HG02678 (cell line): ENCODE measurements around the gene ECHS1.
A peak's percentile ranks its signal among the peaks of the same experiment; 100 is the strongest.
"Not testable (repeated sequence)": the region's sequence is repeated elsewhere in the genome, so short reads cannot be mapped to it uniquely, and the experiment has no call there.

ENCODE experiments used
- ATAC-seq: cut with Tn5 transposase; IDR thresholded peaks from one replicate; pipeline ENCODE4 v1.9.1; 2021; ENCODE audit warnings: mild to moderate bottlenecking, moderate library complexity; ENCODE audit not compliant: unreplicated experiment

The ECHS1 gene

DNA sequence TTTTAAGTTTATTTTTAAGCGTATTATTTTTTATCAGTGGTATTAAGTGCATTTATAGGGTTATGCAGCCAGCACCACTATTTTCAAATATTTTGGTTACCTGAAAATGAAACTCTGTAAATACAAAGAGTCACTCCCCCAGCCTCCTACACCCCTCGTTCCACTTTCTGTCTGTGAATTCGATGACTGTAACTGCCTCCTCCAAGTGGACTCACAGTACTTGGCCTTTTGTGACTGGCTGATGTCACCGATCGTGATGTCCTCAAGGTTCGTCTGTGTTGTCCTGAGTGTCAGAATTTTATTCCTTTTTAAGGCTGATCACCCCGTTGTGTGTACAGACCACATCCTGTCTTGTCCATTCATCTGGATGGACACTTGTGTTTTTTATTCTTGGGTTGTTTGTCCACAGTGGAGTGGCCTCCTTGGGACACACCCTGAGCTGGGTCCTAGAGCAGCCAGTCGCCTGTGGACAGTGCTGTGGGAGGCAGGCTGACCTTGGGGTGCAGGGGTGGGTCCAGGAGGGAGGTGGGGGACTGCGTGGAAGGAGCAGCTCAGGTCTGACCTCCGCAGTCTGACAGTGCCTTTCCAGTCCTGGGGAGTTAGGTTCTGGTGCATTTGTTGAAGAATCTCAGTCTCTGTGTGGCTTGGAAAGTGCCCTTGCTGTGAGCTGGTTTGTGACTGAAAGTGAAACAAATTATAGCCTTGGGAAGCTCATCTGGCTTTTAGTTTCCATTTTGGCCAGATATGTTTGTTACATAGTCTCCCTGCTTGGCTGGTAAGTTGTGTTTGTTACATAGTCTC is 27.7 kb upstream of the ECHS1 start:
- ATAC-seq: peak; percentile 73

GRCh38 chr10:133399123-133399601 is 26.0 kb upstream of the ECHS1 start:
- no peak for ATAC-seq

DNA sequence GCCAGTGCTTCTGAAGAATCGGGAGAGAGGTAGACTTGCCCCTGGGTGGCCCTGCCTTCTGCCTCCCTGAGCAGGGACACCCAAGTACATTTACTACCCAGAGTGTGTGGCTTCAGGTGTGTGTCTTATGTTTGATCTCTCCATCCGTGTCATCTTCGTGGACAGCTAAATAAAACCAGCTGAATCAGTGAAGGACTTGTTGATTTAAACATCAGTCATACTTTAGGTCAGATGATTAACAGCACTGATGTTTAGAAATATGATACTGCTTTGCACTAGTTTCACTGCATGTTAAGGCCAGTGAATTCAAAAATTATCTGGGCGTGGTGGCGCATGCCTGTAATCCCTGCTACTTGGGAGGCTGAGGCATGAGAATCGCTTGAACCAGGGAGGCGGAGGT is 24.8 kb upstream of the ECHS1 start:
- no peak for ATAC-seq

DNA sequence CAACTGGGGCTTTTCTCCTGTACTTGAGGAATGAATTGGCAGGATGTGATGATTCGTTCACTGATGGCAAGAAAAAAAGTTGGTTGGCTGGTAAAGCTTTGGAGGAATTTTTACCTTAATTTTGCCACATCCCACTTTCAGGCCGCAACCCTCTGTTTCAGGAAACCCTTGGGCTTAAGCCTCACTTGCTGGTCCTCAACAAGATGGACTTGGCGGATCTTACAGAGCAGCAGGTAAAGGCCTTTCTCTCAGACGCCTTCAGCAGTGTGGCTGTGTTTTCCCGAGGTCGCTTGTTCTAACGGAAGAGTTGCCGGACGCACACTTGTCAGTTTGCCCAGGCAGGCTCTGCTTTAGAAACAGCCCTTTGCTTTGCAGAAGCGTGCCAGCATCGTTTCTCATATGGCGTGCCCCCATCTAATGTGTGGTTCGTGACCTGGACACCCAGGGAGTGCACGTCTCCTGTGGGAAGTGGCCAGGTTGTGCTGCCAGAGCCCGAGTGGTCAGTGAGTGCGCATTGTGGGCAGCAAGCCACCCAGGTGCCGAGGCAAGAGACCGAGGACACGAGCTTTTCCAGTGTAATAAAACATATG is 23.0 kb upstream of the ECHS1 start:
- no peak for ATAC-seq

DNA sequence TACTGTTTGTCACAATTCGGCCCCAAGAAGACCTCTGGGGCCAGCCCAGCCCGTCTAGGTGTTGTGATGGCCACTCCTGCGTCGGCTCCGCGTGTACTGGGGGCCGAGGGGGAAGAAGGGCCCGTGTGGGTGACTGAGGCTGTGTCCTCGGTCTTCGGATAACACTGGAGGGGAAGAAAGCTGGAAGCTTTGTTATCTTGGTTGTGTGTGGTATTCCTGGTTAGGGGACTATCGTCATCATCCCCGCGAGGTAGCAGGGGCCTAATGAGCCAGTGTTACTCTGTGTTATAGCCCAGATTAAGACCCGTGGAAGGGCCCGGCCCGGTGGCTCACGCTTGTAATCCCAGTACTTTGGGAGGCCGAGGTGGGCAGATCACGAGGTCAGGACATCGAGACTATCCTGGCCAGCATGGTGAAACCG is 21.7 kb upstream of the ECHS1 start:
- no peak for ATAC-seq

GRCh38 chr10:133394064-133394663 is 21.0 kb upstream of the ECHS1 start, which contains the start of gene MTG1:
Gene MTG1 (plus strand): TSS chr10:133394157. CDS start chr10:133394221, 64 bp downstream.
- ATAC-seq: peak; percentile 73

- ATAC-seq: no peak
Measured at GRCh38 chr10:133393401-133394063, 20.4 kb upstream of the ECHS1 start.

- no peak for ATAC-seq
Measured at GRCh38 chr10:133391761-133392518, 18.8 kb upstream of the ECHS1 start.

DNA sequence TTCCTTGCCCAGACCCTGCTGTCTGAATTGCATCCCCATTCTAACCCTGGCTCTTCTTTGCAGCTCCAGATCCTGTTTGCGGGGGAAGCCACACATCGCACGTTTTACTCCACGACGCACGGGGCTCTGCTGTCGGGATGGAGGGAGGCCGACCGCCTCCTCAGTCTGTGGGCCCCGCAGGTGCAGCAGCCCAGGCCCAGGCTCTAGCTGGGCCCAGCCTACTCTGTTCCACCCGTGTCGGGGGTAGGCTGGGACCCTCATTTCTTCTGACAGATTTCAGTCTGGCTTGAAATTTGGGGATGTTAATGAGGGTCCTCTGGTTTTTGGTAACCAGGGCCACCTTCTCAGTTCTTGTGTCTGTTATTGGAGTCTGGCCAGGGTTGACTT is 18.1 kb upstream of the ECHS1 start:
- no peak for ATAC-seq

DNA sequence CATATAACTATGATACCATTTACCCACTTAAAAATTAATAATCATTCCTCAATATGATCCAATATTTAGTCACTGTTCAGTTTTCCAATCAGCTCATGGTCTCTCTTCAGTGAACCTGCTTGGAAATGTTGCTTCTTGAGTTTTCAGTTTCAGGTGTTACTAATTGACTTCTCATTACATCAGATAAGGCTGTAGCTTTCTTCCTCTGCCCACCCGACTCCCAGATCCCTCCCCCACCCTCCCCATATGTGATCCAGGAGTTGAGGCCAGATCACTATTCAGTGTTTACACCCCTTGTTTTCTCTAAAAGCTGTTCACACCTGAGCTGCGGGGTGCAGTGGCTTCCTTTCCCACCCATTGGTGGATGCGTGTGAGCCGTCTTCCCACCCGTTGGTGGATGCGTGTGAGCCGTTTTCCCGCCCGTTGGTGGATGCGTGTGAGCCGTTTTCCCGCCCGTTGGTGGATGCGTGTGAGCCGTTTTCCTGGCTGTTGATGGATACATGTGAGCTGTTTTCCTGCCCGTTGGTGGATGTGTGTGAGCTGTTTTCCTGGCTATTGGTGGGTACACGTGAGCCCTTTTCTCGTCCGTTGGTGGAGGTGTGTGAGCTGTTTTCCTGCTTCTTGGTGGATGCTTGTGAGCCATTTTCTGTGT is 17.6 kb upstream of the ECHS1 start:
- ATAC-seq: no peak

DNA sequence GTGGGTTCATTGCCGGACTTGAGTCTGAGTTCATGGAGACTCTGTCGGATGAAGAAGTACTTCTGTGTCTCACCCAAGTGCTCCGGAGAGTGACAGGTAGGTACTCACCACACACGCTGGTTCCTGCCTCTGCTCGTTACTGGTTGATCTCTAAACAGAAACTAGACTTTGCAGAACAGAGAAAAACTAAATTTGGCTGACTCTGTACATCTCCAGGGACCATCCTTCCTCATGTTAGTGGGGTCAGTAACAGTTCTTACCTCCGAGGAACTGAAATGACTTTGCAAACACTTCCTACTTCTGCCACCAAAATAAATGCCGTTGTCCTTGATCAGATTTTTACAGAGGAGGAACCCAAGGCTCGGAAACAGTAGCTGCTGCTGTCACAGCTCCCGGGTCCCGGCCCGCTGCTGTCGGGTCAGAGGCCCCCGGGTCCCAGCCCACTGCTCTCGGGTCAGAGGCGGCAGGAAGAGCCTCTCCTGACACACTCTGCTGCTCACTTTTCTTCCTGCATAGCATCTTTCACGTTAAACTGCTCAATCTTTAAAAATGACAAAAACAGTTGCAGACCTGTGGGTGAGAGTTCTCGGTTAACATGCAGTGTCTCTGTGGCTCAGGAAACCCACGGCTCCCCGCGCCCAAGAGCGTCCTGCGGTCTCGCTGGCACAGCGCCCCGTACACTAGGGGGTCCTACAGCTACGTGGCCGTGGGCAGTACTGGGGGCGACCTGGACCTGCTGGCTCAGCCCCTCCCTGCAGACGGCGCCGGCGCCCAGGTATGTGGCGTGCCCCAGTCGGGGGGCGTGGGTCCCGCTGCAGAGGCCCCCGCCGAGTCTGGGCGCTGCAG is 16.0 kb upstream of the ECHS1 start:
- peak; percentile 81 for ATAC-seq

DNA sequence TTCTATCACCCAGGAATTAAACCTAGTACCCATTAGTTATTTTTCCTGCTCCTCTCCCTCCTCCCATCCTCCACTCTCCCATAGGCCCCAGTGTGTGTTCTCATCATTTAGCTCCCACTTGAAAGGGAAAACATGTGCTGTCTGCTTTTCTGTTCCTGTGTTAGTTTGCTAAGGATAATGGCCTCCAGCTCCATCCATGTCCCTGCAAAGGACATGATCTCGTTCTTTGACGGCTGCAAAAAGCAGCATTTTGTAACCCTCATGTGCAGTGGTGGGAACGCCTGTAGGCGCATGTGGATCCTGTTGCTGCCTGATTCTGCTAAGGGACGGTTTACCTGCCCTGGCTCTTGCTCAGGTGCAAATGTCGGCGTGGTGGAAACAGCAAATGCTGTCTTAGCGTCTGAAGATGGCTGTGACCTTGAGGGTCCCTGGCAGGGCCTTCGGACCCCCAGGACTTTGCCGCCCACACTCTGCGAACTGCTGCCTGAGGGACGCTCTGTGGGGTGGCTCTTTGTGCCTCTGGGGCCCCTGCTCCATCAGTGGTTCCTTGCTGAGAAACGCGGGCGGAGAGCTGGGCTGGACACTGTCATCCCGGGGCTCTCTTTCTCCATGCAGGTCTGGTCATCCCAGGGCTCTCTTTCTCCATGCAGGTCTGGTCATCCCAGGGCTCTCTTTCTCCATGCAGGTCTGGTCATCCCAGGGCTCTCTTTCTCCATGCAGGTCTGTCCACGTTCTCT is 15.2 kb upstream of the ECHS1 start:
- no peak for ATAC-seq

- ATAC-seq: not testable (repeated sequence)
Measured at GRCh38 chr10:133386951-133387350, 13.8 kb upstream of the ECHS1 start.

- ATAC-seq: no peak
Measured at GRCh38 chr10:133385214-133385613, 12.1 kb upstream of the ECHS1 start.

- ATAC-seq: no peak
Measured at GRCh38 chr10:133384071-133384470, 10.9 kb upstream of the ECHS1 start.

GRCh38 chr10:133383551-133383950 is 10.4 kb upstream of the ECHS1 start:
- no peak for ATAC-seq

- ATAC-seq: no peak
Measured at GRCh38 chr10:133381036-133381435, 7.9 kb upstream of the ECHS1 start.

DNA sequence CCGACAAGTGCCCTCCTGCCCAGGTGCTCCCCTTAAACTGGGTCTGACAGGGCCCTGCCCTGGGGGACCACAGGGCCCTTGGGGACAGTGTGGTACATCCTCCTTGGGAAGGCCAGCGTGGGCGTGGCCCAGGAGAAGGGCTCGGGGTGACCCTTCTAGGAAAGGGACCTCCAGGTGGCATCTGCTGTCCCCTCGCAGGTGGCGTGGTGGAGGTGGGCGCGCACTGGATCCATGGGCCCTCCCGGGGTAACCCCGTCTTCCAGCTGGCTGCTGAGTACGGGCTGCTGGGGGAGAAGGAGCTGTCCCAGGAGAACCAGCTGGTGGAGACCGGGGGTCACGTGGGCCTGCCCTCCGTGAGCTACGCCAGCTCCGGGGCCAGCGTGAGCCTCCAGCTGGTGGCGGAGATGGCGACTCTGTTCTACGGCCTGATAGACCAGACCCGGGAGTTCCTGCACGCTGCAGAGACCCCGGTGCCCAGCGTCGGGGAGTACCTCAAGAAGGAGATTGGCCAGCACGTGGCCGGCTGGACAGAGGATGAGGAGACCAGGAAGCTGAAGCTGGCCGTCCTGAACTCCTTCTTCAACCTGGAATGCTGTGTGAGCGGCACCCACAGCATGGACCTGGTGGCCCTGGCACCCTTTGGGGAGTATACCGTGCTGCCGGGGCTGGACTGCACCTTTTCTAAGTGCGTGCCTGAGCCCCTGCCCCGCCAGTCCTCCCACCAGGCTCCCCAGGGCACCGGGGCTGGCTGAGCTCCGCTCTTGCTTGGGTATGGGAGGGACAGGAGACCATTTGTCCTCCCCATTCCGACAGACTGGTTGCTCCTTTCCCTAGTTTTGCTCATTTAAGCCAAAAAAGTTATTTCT is 6.9 kb upstream of the ECHS1 start:
- no peak for ATAC-seq
